NCI-H345 (cell line): ENCODE data around the gene SELENOF.

ENCODE experiments used
- DNase-seq: peaks from one replicate; lab custom pipeline; 2025; lab: John Stamatoyannopoulos, UW

The SELENOF gene

DNA sequence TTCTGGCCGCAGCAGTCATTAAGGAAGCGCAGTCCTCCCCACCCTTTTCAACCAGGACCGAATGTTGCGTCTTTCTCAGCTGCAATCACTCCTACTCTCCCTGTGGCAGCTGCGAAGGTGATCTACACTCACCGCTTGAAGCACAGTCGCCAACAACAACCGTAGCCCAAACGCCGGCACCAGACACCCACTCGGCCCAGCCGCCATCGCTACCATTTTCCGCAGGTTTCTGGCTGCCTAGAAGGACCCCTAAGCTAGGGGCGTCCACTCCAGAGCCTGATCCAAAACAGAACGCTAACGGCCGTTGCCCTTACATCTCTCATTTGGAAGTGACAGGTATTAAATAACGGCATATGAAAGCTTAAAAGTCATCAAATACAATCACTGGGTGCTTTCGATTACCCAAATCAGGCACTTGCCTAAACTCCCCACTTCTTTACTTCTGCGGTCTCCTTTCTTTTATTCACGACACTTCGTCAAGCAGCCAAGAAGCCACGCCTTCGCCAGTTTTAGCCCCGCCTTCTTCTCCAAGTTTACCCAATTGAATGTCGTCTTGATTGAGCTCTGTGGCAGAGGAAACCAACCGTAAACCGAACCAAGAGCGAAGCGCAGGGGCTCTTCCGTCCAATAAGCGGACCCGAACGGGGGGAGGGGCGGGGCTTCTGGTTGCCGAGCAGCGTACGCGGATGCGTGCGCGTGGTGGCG lies at the start of gene SELENOF:
Gene SELENOF, minus strand, starts transcription at position 231 of the 705 bp plus-strand sequence. Its CDS starts 15 bp downstream, at position 216.
- peak; percentile 100 for DNase-seq

DNA sequence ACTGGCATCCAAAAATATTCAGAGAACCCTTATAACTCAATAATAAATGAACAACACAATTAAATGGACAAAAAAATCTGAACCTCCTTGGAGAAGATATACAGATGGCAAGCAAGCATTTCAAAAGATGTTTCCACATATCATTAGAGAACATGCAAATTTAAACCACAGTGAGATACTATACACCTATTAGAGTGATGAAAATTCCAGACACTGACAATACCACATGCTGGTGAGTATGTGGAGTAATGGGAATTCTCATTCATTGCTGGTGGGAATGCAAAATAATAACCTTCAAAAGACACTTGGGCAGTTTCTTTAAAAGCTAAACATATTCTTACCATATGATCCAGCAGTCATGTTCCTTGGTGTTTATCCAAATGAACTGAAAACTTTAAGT lies 46.6 kb upstream of the SELENOF start:
- no peak for DNase-seq

DNA sequence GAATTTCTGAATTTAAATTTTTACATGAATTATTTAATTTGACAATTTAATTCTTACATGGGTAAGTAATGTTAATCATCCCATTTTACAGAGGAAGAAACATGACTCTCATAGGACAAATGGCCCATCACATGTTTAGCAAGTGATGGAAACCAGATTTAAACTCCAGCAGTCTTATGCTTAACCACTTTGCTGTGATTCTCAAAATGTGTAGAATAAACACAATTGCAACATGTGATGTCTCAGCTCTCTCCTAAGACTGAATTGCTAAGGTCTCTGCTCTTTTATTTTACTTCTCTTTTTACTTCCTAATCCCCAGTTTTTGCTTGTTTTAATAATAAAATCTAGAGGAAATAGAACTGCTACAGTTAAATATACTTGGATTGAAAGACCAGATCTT lies 43.3 kb upstream of the SELENOF start:
- DNase-seq = no peak

DNA sequence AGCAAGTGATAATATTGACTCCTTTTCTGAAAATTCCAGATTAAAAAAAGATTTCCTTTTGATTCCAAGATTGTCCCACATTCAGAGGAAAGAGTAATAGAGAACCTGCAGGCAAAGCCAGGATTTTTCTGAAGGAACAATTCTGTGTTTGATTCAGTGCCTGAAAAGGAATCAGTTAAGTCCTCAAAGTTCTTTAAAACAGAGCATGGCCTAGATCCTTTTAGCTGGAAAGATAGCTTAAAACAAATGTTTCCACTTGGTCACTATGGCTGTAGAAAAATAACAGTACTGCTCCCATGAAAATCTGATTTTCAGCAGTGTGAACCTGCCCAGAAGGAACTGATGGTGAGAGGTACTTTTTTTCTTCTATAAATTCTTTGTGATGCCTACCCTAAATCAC lies 42.3 kb upstream of the SELENOF start:
- no peak for DNase-seq

DNA sequence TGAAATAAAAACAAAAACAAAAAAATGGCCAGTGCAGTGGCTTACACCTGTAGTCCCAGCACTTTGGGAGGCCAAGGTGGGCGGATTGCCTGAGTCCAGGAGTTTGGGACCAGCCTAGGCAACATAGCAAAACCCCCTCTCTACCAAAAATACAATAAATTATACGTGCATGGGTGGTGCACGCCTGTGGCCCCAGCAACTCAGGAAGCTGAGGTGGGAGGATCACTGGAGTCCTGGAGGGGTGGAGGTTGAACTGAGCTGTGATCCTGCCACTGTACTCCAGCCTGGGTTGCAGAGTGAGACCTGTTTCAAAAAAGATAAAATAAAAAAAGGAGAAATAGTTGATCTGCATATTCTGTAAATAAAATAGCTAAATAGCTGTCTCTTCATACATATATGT lies 41.8 kb upstream of the SELENOF start:
- no peak for DNase-seq

DNA sequence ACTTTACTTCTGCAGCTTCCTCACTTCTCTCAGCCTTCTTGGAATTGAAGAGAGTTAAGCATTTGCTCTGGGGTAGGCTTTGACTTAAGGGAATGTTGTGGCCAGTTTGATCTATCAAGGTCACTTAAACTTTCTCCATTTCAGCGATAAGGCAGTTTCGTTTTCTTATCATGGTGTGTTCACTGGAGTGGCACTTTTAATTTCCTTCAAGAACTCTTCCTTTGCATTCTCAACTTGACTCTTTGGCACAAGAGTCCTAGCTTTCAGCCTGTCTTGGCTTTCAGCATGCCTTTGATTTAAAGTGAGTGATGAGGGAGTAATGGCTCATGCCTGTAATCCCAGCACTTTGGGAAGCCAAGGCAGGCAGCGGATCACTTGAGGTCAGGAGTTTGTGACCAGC lies 39.2 kb upstream of the SELENOF start:
- no peak for DNase-seq

DNA sequence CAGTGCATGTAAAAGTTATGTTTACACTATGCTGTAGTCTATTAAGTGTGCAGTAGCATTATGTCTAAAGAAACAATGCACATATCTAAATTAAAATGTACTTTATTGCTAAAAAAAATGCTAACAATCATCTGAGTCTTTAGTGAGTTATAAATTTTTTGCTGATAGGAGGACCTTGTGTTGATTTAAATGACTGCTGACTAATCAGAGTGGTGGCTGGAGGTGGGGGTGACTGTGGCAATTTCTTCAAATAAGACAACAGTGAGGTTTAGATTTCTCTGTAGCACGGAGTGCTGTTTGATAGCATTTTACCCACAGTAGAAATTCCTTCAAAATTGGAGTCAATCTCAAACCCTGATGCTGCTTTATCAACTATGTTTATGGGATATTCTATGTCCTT lies 37.5 kb upstream of the SELENOF start:
- DNase-seq = no peak

DNA sequence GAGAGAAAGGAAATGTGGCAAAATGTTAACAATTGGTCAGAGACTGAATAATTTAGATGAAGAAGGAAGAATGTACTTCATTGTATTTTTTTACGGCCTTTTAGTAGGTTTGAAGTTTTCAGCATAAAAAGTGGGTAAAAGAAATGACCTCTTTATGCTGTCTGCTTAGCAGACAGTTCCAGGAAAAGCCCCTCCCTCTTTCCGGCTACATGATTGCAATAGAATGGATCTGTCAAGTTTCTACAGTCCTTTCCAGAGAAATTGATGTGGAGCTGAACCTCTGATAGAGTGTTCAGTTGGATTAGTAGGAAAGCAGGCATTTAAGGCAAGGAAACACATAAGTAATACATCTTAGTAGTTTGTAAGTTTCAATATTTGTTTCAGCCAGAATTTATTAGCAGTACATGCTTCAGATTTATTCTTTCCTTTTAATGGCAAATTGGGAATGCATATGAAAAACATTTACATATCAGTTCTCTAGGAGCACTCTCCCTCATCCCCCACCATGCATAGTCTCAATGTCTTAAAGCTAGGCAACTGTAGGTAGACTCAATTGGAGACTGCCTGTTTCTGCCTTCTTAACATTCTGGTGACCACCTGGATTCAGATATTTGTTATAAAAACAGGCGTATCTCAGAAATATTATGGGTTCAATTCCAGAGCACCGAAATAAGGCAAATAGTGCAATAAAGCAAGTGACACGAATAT lies 36.9 kb upstream of the SELENOF start:
- no peak for DNase-seq

DNA sequence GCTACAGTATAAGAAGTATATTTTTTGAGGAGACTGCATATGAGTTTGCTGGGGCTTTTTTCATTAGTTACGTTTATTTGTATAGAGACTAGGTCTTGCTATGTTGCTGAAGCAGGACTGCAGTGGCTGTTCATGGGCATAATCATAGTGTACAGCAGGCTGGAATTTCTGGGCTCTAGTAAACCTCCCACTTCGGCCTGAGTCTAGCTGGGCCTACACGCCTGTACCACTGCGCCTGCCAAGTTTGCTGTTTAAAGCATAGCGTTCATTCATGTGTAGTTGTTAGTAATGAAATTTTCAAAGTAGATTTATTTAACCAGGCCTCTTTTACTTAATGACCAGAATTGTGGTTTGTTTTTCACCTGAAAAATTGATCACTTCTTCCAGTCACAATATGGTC lies 34.3 kb upstream of the SELENOF start:
- DNase-seq = no peak

DNA sequence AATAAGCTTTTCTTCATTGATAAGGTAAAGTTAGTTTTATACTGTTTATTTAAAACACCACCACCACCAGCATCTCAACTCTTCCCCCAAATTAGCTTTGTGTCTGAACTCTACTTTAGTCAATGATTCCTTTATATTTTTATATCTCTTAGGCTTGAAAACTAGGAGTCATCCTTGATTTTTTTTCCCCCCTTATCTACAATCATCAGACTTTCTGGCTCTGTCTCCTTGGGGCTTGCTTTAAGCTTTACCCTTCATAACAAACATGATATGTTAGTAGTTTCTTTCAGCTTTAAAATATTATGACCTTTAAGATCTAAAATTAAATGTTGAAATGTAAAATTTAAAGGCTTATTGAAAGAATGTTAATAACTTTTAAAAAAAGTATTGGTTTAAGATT lies 28.8 kb upstream of the SELENOF start:
- no peak for DNase-seq

DNA sequence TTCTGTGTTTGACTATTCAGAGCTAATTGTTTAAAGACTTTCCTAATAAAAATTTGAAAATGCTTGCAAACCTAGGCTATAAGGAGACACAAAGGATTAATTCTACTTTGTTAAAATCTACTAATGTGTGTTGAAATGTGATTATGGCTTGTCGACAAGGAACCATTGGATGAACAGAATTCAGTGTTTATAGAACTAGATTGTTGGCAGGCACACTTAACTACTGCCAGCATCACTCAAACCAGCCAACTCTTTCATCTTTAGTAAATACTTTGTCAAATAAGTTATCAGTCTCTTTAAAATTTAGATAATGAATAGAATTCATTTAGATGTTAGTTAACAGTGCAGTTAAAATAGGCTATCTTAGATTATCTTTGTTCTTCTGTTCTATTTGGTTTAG lies 28.1 kb upstream of the SELENOF start:
- no peak for DNase-seq

DNA sequence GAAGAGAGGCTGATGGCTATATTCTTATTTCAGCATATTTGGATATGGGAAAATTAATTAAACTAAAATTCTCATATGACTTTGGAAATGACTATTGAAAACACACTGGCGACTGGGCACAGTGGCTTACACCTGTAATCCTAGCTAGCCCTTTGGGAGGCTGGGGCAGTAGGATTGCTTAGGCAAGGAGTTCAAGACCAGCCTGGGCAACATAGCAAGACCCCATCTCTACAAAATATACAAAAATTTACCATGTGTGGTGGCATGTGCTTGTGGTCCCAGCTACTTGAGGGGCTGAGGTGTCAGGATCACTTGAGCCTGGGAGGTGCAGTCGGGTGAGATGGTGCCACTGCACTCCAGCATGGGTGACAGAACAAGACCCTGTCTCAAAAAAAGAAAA lies 26.7 kb upstream of the SELENOF start:
- DNase-seq = no peak

DNA sequence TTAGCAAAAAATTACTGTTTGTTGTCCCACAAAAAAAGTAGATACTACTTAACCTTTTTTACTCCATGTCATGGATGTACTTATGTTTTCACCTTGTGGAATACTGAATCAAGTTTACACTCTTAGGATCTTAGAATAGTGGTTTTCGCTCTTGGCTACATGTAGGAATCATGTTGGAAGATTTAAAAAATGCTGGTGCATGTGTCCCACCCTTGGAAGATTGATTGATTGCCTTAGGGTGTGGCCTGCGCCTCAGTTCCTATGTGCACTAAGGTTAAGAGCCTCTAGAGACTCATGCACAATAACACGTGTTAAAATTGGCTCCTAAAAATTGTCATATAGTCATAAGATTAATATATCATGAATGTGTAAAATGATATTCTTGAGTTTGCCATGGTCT lies 25.5 kb upstream of the SELENOF start:
- DNase-seq = no peak

DNA sequence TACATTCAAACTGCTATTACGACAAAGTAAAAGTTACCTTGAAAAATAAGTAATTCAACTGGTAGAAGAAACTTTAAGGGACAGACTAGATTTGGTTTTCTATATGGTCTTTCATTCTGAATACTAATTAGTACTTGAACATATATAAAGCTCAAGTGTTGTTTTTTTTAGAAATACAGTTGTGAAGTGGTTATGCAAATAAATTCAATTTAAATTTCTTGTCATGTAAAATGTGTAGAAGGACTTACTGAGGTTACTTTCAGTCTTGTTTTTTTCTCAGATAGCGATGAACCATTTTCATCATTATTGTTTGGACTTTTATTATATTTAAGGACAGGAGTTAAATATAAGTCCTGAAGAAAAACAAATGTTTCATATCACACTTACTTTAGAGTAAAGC lies 24.9 kb upstream of the SELENOF start:
- DNase-seq = no peak

DNA sequence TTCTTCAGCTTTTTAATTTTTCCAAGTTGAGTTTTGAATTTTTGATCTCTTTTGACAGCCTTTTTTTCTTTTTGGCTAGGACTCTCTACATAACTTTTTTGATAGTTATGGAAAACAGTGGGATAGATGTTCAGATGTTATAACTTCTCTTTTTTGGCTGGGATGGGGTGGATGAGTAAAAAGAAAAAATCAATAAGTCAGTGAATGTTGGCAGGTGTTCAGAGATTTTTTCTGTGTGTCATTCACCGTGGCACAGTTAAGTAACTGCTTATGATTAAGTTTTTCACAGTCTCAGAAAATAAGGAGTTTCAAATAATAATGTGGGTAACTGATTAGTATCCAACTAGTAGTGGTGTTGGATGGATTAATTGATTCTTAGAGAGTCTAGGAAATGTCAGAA lies 24.5 kb upstream of the SELENOF start:
- DNase-seq = peak; percentile 20

DNA sequence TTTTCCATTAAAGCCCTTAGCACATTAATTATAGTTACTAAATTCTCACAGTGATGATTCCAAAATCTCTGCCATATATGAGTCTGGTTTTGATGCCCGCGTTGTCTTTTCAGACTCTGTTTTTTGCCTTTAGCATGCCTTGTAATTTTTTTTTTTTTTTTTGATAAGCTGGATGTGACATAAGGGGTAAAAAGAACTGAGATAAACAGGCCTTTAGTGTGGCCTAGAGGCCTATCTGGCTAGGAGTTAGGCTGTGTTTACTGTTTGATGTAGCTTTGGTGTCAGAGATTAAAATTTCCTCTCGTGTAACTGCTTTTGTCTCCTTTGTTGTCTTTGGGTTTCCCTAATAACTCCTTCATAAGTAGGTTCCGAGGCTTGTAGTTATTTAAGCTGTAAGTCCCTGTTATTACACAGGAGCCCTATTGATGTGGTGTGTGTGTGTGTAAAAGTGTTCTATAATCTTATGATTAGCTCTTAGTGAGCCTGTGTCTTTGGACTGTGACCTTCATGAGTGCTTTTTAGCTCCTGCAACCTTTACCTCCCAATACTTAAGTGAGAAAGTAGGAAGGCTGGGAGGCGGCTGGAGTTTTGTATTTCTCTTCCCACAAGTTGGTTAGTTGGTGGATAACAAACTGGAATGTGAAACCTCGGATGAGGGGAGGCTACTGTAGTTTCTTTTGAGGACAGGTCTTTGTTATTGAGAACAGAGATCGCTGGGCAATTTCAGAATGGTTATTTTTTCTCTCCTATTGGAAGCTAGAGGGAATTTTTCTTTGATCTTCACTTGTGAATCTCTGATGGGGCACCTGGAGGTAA lies 19.8 kb upstream of the SELENOF start:
- DNase-seq = no peak

DNA sequence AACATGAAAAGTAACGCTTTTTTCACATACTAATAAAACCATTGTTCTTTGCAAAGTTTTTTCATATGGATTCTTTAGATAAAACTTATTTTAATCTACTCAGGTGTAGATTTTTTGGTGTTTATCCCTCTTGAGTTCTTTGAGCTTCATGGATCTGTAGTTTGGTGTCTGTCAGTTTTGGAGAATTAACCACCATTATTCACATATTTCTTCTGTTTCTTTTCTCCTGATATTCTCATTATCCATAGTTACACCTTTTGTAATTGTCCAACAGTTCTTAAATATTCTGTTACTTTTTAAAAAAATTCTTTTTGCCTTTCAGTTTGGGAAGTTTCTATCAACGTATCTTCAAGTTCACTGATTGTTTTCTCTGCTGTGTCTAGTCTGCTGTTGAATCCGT lies 19.1 kb upstream of the SELENOF start:
- DNase-seq = no peak

DNA sequence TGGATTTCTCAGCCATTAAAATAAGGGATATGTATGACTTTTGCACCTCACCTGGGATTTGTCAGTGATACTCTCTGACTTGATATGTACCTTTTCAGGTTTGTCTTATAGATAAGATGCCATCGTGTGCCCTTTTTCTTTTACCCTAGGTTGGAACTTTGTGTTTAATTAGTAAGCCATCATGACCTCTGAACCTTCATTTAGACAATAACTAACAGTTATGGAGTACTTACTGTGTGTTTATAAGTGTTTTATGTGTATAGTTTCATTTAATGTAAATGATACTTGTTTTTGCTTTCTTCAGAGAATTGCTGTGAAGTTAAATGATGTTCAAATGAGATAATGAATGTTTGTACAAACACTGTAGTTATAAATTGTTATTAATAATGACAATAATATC lies 14.9 kb upstream of the SELENOF start:
- no peak for DNase-seq

DNA sequence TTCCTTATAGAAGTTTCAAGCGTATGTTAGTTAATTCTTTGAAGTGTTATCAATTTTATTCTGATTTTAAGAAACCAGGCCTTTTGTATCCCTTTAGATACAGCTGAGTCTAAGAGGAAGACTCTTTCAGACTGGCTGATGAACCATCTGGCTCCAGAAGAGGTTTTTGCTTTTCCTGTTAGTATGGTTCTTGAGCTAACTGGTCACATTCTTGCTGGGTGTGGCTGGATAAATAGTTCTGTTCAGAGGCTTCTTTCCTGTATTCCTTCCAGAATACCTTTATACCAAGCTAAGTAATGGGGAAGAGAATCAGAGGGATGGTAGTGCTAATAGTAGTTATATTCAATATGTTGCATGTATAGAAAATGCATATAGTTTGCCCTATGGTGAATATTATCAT lies 13.0 kb upstream of the SELENOF start:
- DNase-seq = no peak

DNA sequence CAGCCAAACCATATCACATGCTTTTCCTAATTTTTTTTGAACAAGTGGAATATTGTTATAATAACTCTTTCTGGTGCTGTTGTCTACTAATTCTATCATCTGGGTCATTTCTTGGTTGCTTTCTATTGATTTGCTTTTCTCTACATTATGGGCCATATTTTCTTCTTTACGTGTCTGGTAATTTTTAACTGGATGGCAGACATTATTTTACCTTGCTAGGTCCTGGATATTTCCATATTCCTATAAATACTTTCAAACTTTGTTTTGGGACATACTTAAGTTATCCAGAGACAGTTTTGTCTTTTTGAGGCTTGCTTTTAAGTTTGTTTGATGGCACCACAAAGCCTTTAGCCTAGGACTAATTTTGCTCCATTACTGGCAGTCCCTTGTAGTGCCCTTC lies 11.8 kb upstream of the SELENOF start:
- DNase-seq = no peak

DNA sequence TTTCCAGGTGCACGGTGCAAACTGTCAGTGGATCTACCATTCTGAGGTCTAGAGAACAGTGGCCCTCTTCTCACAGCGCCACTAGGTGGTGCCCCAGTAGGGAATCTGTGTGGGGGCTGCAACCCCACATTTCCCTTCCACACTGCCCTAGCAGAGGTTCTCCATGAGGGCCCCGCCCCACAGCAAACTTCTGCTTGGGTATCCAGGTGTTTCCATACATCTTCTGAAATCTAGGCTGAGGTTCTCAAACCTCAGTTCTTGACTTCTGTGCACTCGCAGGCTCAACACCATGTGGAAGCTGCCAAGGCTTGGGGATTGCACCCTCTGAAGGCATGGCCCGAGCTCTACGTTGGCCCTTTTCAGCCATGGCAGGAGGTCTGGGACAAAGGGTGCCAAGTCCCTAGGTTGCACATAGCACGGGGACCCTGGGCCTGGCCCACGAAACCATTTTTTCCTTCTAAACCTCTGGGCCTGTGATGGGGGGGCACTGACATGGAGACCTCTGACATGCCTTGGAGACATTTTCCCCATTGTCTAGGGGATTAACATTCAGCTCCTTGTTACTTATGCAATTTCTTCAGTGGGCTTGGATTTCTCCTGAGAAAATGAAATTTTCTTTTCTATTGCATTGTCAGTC lies 10.5 kb upstream of the SELENOF start:
- no peak for DNase-seq

DNA sequence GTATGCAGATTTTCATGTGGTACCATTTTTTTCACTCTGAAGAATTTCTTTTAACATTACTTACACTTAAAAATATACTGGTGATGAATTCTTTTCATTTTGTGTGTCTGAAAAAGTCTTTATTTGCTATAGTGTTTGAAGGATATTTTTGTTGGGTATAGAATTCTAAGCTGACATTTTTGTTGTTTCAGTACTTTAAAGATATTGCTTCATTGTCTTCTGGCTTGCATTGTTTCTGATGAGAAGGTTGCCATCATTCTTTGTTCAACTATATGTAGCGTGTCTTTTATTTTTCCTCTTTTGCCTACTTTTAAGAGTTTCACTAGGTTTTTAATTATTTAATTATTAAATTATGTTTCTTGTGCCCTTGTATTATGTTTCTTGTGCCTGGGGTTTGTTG lies 8.5 kb upstream of the SELENOF start:
- no peak for DNase-seq

DNA sequence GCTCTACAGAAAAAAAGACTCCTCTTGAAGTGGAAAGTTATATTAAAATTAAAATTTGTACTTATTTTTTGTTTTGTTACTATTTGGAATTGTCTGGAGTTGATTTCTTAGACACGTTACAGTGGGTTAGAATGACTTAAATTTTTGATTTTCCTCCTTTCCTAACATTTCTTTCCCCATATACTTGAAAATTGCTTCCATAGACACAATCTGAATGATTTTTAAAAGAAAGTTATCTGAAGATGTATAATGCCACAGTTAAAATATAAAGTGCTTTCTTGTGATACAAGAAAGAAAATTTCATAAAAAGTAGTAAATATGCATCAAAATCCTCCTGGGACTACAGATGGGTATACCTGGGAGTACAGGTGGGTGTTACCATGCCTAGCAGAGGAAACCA lies 2.8 kb upstream of the SELENOF start:
- DNase-seq = no peak
